ENCODE data around the gene ENAH. TPM values are rescaled to one million over a fixed set of nuclear protein-coding genes. Genes with fewer than 3 reads are reported as not detected.
A peak's percentile ranks its signal among the peaks of the same experiment; 100 is the strongest.
"Not testable (repeated sequence)": the region's sequence is repeated elsewhere in the genome, so short reads cannot be mapped to it uniquely, and the experiment has no call there.

The ENAH gene
- total RNA-seq, 4 donors from 2014 or later = 31.4 to 56.3 (median 45.3) TPM

- H3K4me3 ChIP-seq = no peak overlapping the region
- no peak overlapping the region for H3K27ac ChIP-seq
- H3K27me3 ChIP-seq = no peaks in the 10 kb centered on the region
- 86 to 97% methylated on average over 2 of the region's 2 CpGs for WGBS, 2 donors
- TF ChIP-seq CTCF (IDR thresholded peaks at IDR 0.05) = no peak
- no peak for TF ChIP-seq EP300 (IDR thresholded peaks at IDR 0.05)
- no peak for TF ChIP-seq POLR2A (IDR thresholded peaks at IDR 0.05)
- no peaks in the 10 kb centered on the region for H3K36me3 ChIP-seq
- H3K9me3 ChIP-seq = no peaks in the 10 kb centered on the region
- no peaks in the 10 kb centered on the region for H3K4me1 ChIP-seq
- DNase-seq (ENCODE audit: low spot score in 2 of 2) = no peak
These were observed 11.8 kb upstream of the ENAH start for GRCh38 chr1:225664762-225665161.

GRCh38 chr1:225662155-225662554, 9.2 kb upstream of the ENAH start:
- Histone ChIP-seq H3K4me3 (no peak overlapping the region), H3K36me3 (no peaks in the 10 kb centered on the region), H3K27me3 (no peaks in the 10 kb centered on the region), H3K9me3 (no peaks in the 10 kb centered on the region), H3K4me1 (peaks cover 0 to 10% (median 0%) of the 10 kb centered on the region in 4 donors), H3K27ac (no peak overlapping the region)
- no peak for TF ChIP-seq POLR2A (IDR thresholded peaks at IDR 0.05)
- TF ChIP-seq CTCF (IDR thresholded peaks at IDR 0.05) = no peak
- no peak for TF ChIP-seq EP300 (IDR thresholded peaks at IDR 0.05)
- WGBS, 2 donors = 87% methylated on average over 2 of the region's 2 CpGs
- no peak for DNase-seq (ENCODE audit: low spot score in 2 of 2)

GRCh38 chr1:225660544-225660946, 7.6 kb upstream of the ENAH start:
- no peak overlapping the region for H3K27ac ChIP-seq

GRCh38 chr1:225658041-225658440, 5.1 kb upstream of the ENAH start:
- 36 to 43% methylated on average over 2 of the region's 2 CpGs for WGBS, 2 donors
- no peak for DNase-seq (ENCODE audit: low spot score in 2 of 2)
- TF ChIP-seq EP300 (IDR thresholded peaks at IDR 0.05) (no peak), POLR2A (IDR thresholded peaks at IDR 0.05) (no peak), CTCF (IDR thresholded peaks at IDR 0.05) (no peak)
- Histone ChIP-seq H3K9me3 (no peaks in the 10 kb centered on the region), H3K4me1 (peaks cover 0 to 35% (median 10%) of the 10 kb centered on the region in 4 donors), H3K4me3 (no peak overlapping the region), H3K36me3 (no peaks in the 10 kb centered on the region), H3K27me3 (no peaks in the 10 kb centered on the region), H3K27ac (peak overlapping the region in 2 of 4 donors; percentile 11 to 70)

More at GRCh38 chr1:225660544-225660946, 7.6 kb upstream of the ENAH start:
- H3K4me1 ChIP-seq = peaks cover 0 to 18% (median 0%) of the 10 kb centered on the region in 4 donors
- no peaks in the 10 kb centered on the region for H3K36me3 ChIP-seq
- H3K4me3 ChIP-seq = no peak overlapping the region
- no peaks in the 10 kb centered on the region for H3K27me3 ChIP-seq
- TF ChIP-seq EP300 (IDR thresholded peaks at IDR 0.05) (no peak), POLR2A (IDR thresholded peaks at IDR 0.05) (no peak), CTCF (IDR thresholded peaks at IDR 0.05) (no peak)
- H3K9me3 ChIP-seq = no peaks in the 10 kb centered on the region
- no peak for DNase-seq (ENCODE audit: low spot score in 2 of 2)
- WGBS, 2 donors = 78 to 94% methylated on average over 1 of the region's 1 CpG

GRCh38 chr1:225657462-225657989, 4.6 kb upstream of the ENAH start:
- TF ChIP-seq EP300 (IDR thresholded peaks at IDR 0.05) (no peak), POLR2A (IDR thresholded peaks at IDR 0.05) (no peak), CTCF (IDR thresholded peaks at IDR 0.05) (no peak)
- H3K4me1 ChIP-seq = peaks cover 0 to 35% (median 10%) of the 10 kb centered on the region in 4 donors
- no peaks in the 10 kb centered on the region for H3K9me3 ChIP-seq
- H3K27ac ChIP-seq = peak overlapping the region in 2 of 4 donors; percentile 11 to 70
- WGBS, 2 donors = 60 to 75% methylated on average over 7 of the region's 7 CpGs
- H3K4me3 ChIP-seq = no peak overlapping the region
- no peaks in the 10 kb centered on the region for H3K36me3 ChIP-seq
- no peak for DNase-seq (ENCODE audit: low spot score in 2 of 2)
- H3K27me3 ChIP-seq = no peaks in the 10 kb centered on the region

GRCh38 chr1:225656259-225656655, 3.3 kb upstream of the ENAH start:
- H3K9me3 ChIP-seq; DNase-seq (ENCODE audit: low spot score in 2 of 2); H3K27me3 ChIP-seq; H3K36me3 ChIP-seq; H3K4me3 ChIP-seq: not testable (repeated sequence)
- 77 to 80% methylated on average over 3 of the region's 3 CpGs for WGBS, 2 donors
- H3K27ac ChIP-seq = peak overlapping the region in 1 of 4 donors; percentile 95
- H3K4me1 ChIP-seq = peaks cover 0 to 43% (median 10%) of the 10 kb centered on the region in 4 donors
